Urinary bladder (tissue), 4 donors: ENCODE data around the gene SMYD3. TPM values are rescaled to one million over a fixed set of nuclear protein-coding genes. Genes with fewer than 3 reads are reported as not detected.

Experiments
- DNase-seq: peaks from one replicate; pipeline ENCODE4 v3.0.0-alpha.2; 2015; ENCODE audit errors: extremely low spot score
- H3K27ac ChIP-seq: one replicate; pipeline ENCODE4 v1.5.1; 2013; ENCODE audit warnings: low read depth, mild to moderate bottlenecking, moderate library complexity
- H3K36me3 ChIP-seq: one replicate; pipeline ENCODE4 v1.6.1; 2013; ENCODE audit warnings: mild to moderate bottlenecking, moderate library complexity; ENCODE audit not compliant: insufficient read depth
- H3K4me1 ChIP-seq: one replicate; pipeline ENCODE4 v1.6.1; 2013; ENCODE audit warnings: mild to moderate bottlenecking, moderate library complexity; ENCODE audit not compliant: insufficient read depth
- H3K4me3 ChIP-seq: one replicate; pipeline ENCODE4 v1.5.1; 2013; ENCODE audit warnings: low read depth, low read length
- WGBS: extraction: QIAGEN DNeasy Blood & Tissue Kit; methylation state at CpG from one replicate; pipeline ENCODE4 v1.1.7; 2013; 5-methylcytosine and 5-hydroxymethylcytosine counted together
- polyA plus RNA-seq: library from polyadenylated mRNA; stranded (reverse); fragments of 200-250 nt; gene quantifications from one replicate; pipeline ENCODE4 v1.2.3, GENCODE V29; 2013
- total RNA-seq: library from RNA; depleted of rRNA; stranded (reverse); fragments of >200 nt; gene quantifications from one replicate; pipeline ENCODE4 v1.2.3, GENCODE V29; 2014
- donor health status: healthy with polysubstance abuse.
- donor health status: healthy.

SMYD3 gene
- total and polyA plus RNA-seq, 2 donors = 18.2 to 44.6 TPM

- WGBS = 87% methylated on average over 3 of the region's 3 CpGs
- no peaks in the 10 kb centered on the region for H3K4me1 ChIP-seq
- DNase-seq = no peak
- H3K36me3 ChIP-seq = no peaks in the 10 kb centered on the region
- no peak overlapping the region for H3K4me3 ChIP-seq
- H3K27ac ChIP-seq = no peak overlapping the region
These were observed 610.8 kb downstream of the SMYD3 start for GRCh38 chr1:245896258-245896657.

DNA sequence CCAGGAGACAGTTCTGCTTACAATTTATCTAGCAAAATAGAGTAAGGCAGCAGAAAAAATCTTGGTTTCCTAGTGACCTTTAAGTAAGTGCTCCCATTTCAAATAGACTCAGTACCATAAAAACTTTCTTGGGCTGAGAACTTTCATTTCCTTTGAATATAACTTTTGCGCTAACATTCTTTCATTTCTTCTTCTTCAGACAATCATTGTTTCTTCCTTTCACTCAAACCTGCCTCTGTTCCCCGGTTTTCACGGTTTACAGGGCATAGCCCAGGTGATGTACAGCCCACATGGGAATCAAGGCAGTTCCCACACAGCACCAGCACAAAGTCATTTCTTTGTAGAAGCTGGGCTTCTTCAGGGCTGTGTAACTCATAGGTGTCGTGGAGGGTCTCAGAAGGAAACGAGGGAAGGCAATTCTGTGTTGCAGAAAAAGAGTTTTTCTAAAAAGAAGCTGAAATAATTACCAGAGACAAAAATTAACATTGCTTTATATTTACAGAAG is 611.6 kb downstream of the SMYD3 start:
- DNase-seq = no peak
- 88% methylated on average over 5 of the region's 5 CpGs for WGBS
- no peak overlapping the region for H3K27ac ChIP-seq
- no peaks in the 10 kb centered on the region for H3K36me3 ChIP-seq
- no peaks in the 10 kb centered on the region for H3K4me1 ChIP-seq
- no peak overlapping the region for H3K4me3 ChIP-seq

DNA sequence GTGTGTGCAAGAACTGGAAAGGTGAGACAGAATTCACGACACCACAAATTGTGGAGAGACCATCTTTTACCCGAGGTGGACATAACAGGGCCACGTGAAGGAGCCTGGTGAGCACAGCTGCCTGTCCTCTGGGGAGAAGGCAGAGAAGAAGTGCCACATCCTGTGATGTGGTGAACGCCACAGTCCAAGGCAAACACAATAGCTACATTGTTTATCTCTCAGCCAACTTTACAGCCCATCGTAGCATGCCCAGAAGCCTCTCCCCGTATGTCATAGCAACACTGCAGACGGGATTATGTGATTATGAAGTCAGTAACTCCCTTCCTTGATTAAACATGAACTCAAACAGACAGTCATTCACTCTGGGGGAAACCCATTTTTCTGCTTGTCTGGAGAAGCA is 612.2 kb downstream of the SMYD3 start:
- WGBS = 75% methylated on average over 7 of the region's 7 CpGs
- DNase-seq = no peak
- H3K4me3 ChIP-seq = no peak overlapping the region
- H3K4me1 ChIP-seq = no peaks in the 10 kb centered on the region
- H3K36me3 ChIP-seq = no peaks in the 10 kb centered on the region
- no peak overlapping the region for H3K27ac ChIP-seq

GRCh38 chr1:245893025-245893424 is 614.1 kb downstream of the SMYD3 start:
- H3K36me3 ChIP-seq = no peaks in the 10 kb centered on the region
- H3K4me1 ChIP-seq = no peaks in the 10 kb centered on the region
- no peak overlapping the region for H3K4me3 ChIP-seq
- no peak for DNase-seq
- WGBS = 88% methylated on average over 1 of the region's 1 CpG
- H3K27ac ChIP-seq = no peak overlapping the region

DNA sequence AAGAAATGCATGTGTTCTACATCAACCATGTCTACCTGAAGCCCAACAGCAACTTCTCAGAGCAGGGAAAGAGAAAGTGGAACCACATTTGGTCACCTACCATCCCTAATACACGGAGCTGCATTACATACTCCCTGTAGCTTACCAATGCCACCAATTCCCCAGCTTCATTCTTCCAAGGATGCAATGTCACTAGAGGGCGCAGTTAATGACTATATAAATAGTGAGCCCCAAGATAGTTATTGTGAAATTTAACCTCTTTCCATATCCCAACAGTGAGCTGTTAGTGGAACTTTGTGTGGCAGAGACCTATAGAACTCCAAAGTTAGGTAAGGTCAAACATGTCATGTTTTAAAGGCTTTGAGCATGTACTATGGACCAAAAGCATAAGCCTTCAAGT is 618.3 kb downstream of the SMYD3 start:
- no peak overlapping the region for H3K27ac ChIP-seq
- no peak for DNase-seq
- 65% methylated on average over 2 of the region's 2 CpGs for WGBS

DNA sequence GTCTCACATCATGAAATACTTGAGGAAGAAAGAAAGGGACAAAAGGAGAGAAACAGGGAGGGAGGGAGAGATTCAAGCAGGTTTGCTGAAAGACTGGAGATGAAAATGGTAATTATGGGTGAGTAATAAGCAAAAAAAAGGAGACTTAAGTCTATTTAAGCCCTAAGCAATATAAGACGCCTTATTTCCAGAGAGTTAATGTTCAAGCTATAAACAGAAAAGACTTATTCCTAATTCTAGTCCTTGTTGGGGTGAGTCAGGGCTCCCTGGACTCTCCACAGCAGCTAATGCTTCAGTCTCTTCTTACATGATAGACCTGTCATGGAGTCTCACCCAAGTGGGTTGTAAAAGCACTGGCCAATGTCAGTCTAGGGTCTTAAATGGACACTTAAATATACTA is 619.2 kb downstream of the SMYD3 start:
- Histone ChIP-seq H3K36me3 (no peaks in the 10 kb centered on the region), H3K4me1 (no peaks in the 10 kb centered on the region), H3K4me3 (no peak overlapping the region), H3K27ac (no peak overlapping the region)
- no peak for DNase-seq
- WGBS = 83% methylated on average over 1 of the region's 1 CpG

More for the DNA sequence above, 618.3 kb downstream of the SMYD3 start:
- Histone ChIP-seq H3K36me3 (no peaks in the 10 kb centered on the region), H3K4me3 (no peak overlapping the region), H3K4me1 (no peaks in the 10 kb centered on the region)

GRCh38 chr1:245881767-245882391 is 625.2 kb downstream of the SMYD3 start:
- Histone ChIP-seq H3K27ac (no peak overlapping the region), H3K4me3 (no peak overlapping the region), H3K4me1 (no peaks in the 10 kb centered on the region), H3K36me3 (peaks cover 1% of the 10 kb centered on the region)
- no peak for DNase-seq
- WGBS = 85% methylated on average over 10 of the region's 10 CpGs

DNA sequence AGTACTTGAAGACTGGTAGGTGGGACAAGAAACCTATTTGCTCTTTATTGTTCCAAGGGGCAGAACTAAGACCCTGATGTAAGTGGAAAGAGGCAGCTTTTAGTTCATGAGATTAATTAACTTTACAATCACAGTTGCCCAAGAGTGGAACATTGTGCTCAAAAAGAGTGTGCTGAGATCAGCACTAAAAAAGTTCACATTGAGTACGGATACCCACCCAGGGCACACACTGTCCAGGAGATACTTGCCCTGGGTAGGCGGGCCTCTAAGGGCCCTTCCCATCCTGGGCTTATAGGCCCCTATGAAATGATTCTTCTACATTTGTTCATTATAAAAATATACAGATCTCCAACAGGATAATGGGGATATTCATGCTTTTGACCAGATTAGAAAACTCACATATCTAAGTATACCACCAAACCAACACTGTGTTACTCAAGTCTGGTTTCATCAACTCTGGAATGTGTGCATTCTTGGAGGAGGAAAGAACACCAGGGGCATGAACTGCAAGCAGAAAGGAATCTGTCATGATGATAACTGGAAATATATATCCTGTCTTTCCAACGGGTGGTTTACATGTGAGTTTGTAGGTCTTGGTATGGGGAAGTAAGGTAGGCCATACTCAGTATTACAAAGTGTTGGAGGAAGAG is 626.2 kb downstream of the SMYD3 start:
- 80% methylated on average over 3 of the region's 3 CpGs for WGBS

DNA sequence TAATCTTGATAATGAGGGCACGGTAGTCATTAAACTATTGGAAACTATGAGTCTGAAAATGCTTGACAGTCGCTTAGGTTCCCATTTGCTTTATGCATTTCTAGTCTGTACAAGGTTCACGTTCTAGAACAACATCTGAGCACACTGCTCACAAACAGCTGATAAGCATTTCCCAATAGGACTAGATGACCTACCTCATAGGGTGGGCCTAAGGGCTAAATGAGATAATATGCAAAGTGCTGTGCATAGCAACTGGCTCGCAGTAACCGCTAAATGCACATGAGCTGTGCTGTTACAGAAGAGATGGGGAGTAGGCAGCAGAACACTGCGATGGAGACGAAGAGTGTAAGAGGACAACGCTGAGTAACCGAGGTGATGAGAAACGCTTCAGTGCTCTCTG is 628.0 kb downstream of the SMYD3 start:
- 95% methylated on average over 10 of the region's 10 CpGs for WGBS
- peaks cover 1% of the 10 kb centered on the region for H3K36me3 ChIP-seq
- DNase-seq = no peak
- H3K4me3 ChIP-seq = no peak overlapping the region
- H3K4me1 ChIP-seq = no peaks in the 10 kb centered on the region
- no peak overlapping the region for H3K27ac ChIP-seq

More for the DNA sequence above, 626.2 kb downstream of the SMYD3 start:
- no peaks in the 10 kb centered on the region for H3K4me1 ChIP-seq
- no peak for DNase-seq
- peaks cover 1% of the 10 kb centered on the region for H3K36me3 ChIP-seq
- no peak overlapping the region for H3K27ac ChIP-seq
- H3K4me3 ChIP-seq = no peak overlapping the region

GRCh38 chr1:245878585-245878984 is 628.5 kb downstream of the SMYD3 start:
- H3K4me3 ChIP-seq = no peak overlapping the region
- 73% methylated on average over 3 of the region's 3 CpGs for WGBS
- H3K4me1 ChIP-seq = no peaks in the 10 kb centered on the region
- no peak for DNase-seq
- H3K27ac ChIP-seq = no peak overlapping the region
- H3K36me3 ChIP-seq = peaks cover 1% of the 10 kb centered on the region

DNA sequence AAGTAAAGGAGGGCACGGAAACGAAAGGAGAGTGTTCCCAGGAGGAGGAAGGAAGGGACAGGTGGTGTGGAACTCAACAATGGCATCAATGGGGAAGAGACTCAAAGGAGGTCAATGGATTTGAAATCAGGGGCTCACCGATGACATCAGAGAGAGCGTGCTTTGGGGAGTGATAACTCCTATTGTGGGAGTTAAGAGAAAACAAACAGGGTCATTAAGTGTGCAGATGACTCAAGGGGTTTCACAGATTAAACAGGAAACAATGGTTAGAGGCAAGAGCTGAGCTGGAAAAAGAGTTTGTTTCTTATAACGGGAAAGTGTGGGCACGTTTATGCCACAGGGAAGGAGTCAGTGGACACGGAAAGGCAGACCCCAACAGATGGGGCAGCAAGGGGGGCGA is 629.1 kb downstream of the SMYD3 start:
- no peaks in the 10 kb centered on the region for H3K4me1 ChIP-seq
- DNase-seq = no peak

GRCh38 chr1:245876586-245876985 is 630.5 kb downstream of the SMYD3 start:
- WGBS = 74% methylated on average over 5 of the region's 5 CpGs
- H3K4me1 ChIP-seq = no peaks in the 10 kb centered on the region
- DNase-seq = no peak

More for the DNA sequence above, 629.1 kb downstream of the SMYD3 start:
- Histone ChIP-seq H3K36me3 (peaks cover 1% of the 10 kb centered on the region), H3K4me3 (no peak overlapping the region), H3K27ac (no peak overlapping the region)
- WGBS = 87% methylated on average over 8 of the region's 8 CpGs

DNA sequence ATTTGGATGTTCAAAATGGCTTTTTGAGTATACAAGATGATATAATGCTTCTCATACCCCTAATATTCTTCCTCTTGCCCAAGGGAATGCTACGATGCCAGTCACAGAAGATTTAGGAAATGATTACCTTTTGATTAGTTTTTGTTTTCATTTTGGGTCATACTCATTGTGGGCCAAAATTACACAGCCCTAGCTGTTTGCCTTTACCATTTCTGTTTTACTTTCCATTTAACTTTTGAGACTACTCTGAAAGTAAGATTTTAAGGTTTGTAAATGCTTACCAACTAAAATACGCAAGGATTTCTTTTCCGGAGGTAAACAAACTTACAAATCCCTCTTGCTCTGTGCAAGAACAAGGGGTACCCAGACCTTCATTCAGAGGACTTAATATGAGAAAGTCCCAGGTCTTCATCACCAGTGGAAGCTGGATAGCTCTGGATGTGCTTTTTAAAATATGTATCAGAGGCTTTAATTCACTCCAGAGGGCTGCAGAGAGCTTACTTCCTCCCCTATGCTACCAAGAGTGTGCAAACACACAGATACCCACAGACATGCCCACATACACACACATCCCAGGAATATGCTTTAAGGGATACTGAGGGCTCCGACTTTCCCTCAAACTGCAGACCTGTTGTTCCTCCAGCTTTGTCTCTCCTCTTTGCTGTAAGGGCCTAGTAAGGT is 631.4 kb downstream of the SMYD3 start:
- no peak overlapping the region for H3K27ac ChIP-seq
- no peaks in the 10 kb centered on the region for H3K36me3 ChIP-seq
- H3K4me3 ChIP-seq = no peak overlapping the region
- H3K4me1 ChIP-seq = no peaks in the 10 kb centered on the region
- WGBS = 69% methylated on average over 4 of the region's 4 CpGs
- DNase-seq = no peak

More at GRCh38 chr1:245876586-245876985, 630.5 kb downstream of the SMYD3 start:
- Histone ChIP-seq H3K4me3 (no peak overlapping the region), H3K27ac (no peak overlapping the region), H3K36me3 (peaks cover 1% of the 10 kb centered on the region)
